WTC11 (cell line): Measurements from ENCODE around the gene ELMO1. TPM values are rescaled to one million over a fixed set of nuclear protein-coding genes. Genes with fewer than 3 reads are reported as not detected.

Experiments used
- ATAC-seq: fragments of 200-7000 bp; cut with Tn5 transposase; 2 replicates; pipeline ENCODE4 v1.10.0; 2021; ENCODE audit warnings: mild to moderate bottlenecking, moderate library complexity
- CTCF ChIA-PET: fragments of 300-600 bp; sonication (Branson Sonifier 250); formaldehyde crosslinking; loops from one replicate; lab custom pipeline; 2021; ENCODE audit warnings: antibody characterized with exemption; lab: Charles Lee
- POLR2A ChIA-PET: fragments of 350-600 bp; sonication (Branson Sonifier 250); formaldehyde crosslinking; loops from one replicate; lab custom pipeline; 2021; ENCODE audit warnings: antibody characterized with exemption; lab: Charles Lee
- DNase-seq: peaks from one replicate; pipeline ENCODE4 v3.0.0; 2021; ENCODE audit warnings: low spot score
- H3K27ac Mint-ChIP-seq: 2 replicates; pipeline ENCODE4 v1.8.0; 2021; ENCODE audit warnings: mixed read lengths
- H3K27me3 Mint-ChIP-seq: 2 replicates; pipeline ENCODE4 v1.8.0; 2021; ENCODE audit warnings: low read depth, mild to moderate bottlenecking, moderate library complexity, mixed read lengths
- H3K36me3 Mint-ChIP-seq: 2 replicates; pipeline ENCODE4 v1.8.0; 2021; ENCODE audit warnings: mixed read lengths
- H3K4me1 Mint-ChIP-seq: 2 replicates; pipeline ENCODE4 v1.8.0; 2022; ENCODE audit warnings: mixed read lengths
- H3K4me3 Mint-ChIP-seq: 2 replicates; pipeline ENCODE4 v1.8.0; 2021; ENCODE audit warnings: mild to moderate bottlenecking, moderate library complexity, mixed read lengths
- H3K9me3 Mint-ChIP-seq: 2 replicates; pipeline ENCODE4 v1.8.0; 2021; ENCODE audit warnings: mixed read lengths
- AFF4 ChIP-seq: sonication (generic); formaldehyde crosslinking; IDR thresholded peaks from 2 replicates; pipeline ENCODE4 v1.8.1; 2023; ENCODE audit warnings: mild to moderate bottlenecking, missing genetic modification reagents, borderline replicate concordance
- ARID4B ChIP-seq: sonication (generic); formaldehyde crosslinking; IDR thresholded peaks from 2 replicates; pipeline ENCODE4 v1.8.0; 2023; ENCODE audit warnings: missing genetic modification reagents, mild to moderate bottlenecking, borderline replicate concordance
- CDX4 ChIP-seq: fragments of 250-450 bp; sonication (Bioruptor Pico); IDR thresholded peaks from 2 replicates; pipeline ENCODE4 v1.9.0; 2021; ENCODE audit warnings: moderate library complexity, mild to moderate bottlenecking, inconsistent platforms, borderline replicate concordance
- EMX1 ChIP-seq: fragments of 250-450 bp; sonication (Bioruptor Pico); IDR thresholded peaks from 2 replicates; pipeline ENCODE4 v1.8.0; 2021; ENCODE audit warnings: mild to moderate bottlenecking
- FOXK1 ChIP-seq: sonication (generic); formaldehyde crosslinking; IDR thresholded peaks from 2 replicates; pipeline ENCODE4 v1.8.0; 2022; ENCODE audit warnings: mild to moderate bottlenecking, moderate library complexity, missing genetic modification reagents
- GABPB1 ChIP-seq: sonication (generic); formaldehyde crosslinking; IDR thresholded peaks from 2 replicates; pipeline ENCODE4 v1.8.1; 2023; ENCODE audit warnings: mild to moderate bottlenecking, missing genetic modification reagents
- GTF2I ChIP-seq: fragments of 250-450 bp; sonication (Bioruptor Pico); conservative IDR thresholded peaks from 2 replicates; pipeline ENCODE4 v1.4.0; 2021; ENCODE audit warnings: mild to moderate bottlenecking
- HMGXB4 ChIP-seq: sonication (generic); formaldehyde crosslinking; IDR thresholded peaks from 2 replicates; pipeline ENCODE4 v1.8.1; 2023; ENCODE audit warnings: mild to moderate bottlenecking, moderate library complexity, missing genetic modification reagents
- NFATC4 ChIP-seq: fragments of 250-450 bp; sonication (Bioruptor Pico); IDR thresholded peaks from 2 replicates; pipeline ENCODE4 v1.9.0; 2021; ENCODE audit warnings: mild to moderate bottlenecking
- NFE2L1 ChIP-seq: sonication (generic); formaldehyde crosslinking; IDR thresholded peaks from 2 replicates; pipeline ENCODE4 v1.8.1; 2023; ENCODE audit warnings: missing genetic modification reagents
- NR3C1 ChIP-seq: sonication (generic); formaldehyde crosslinking; conservative IDR thresholded peaks from 2 replicates; pipeline ENCODE4 v1.8.1; 2023; ENCODE audit warnings: low read depth, mild to moderate bottlenecking, missing genetic modification reagents
- RELA ChIP-seq: sonication (generic); formaldehyde crosslinking; IDR thresholded peaks from 2 replicates; pipeline ENCODE4 v1.8.1; 2022; ENCODE audit warnings: missing genetic modification reagents, mild to moderate bottlenecking, borderline replicate concordance
- SOX15 ChIP-seq: fragments of 250-450 bp; sonication (Bioruptor Pico); IDR thresholded peaks from 2 replicates; pipeline ENCODE4 v1.9.0; 2021; ENCODE audit warnings: mild to moderate bottlenecking
- SP1 ChIP-seq: sonication (generic); formaldehyde crosslinking; conservative IDR thresholded peaks from 2 replicates; pipeline ENCODE4 v1.8.1; 2022; ENCODE audit warnings: missing genetic modification reagents
- ZMAT4 ChIP-seq: fragments of 250-450 bp; sonication (Bioruptor Pico); IDR thresholded peaks from 2 replicates; pipeline ENCODE4 v1.9.0; 2021; ENCODE audit warnings: mild to moderate bottlenecking
- ZNF232 ChIP-seq: sonication (generic); formaldehyde crosslinking; IDR thresholded peaks from 2 replicates; pipeline ENCODE4 v1.8.0; 2022; ENCODE audit warnings: mild to moderate bottlenecking, missing genetic modification reagents
- ZNF416 ChIP-seq: fragments of 250-450 bp; sonication (Bioruptor Pico); IDR thresholded peaks from 2 replicates; pipeline ENCODE4 v1.9.0; 2021; ENCODE audit warnings: mild to moderate bottlenecking, inconsistent platforms
- ZNF532 ChIP-seq: fragments of 250-450 bp; sonication (Bioruptor Pico); IDR thresholded peaks from 2 replicates; pipeline ENCODE4 v1.9.0; 2021; ENCODE audit warnings: mild to moderate bottlenecking, borderline replicate concordance
- total RNA-seq: library from RNA; stranded (reverse); gene quantifications from 3 replicates; pipeline ENCODE4 v1.2.3, GENCODE V29; 2021

ELMO1 gene
- total RNA-seq, 1 experiment from 2014 or later, result 19.4 TPM

- no peak for TF ChIP-seq AFF4
- no peak for TF ChIP-seq ZNF532 (CRISPR knock-in tag)
- TF ChIP-seq RELA (CRISPR knock-in tag), result no peak
- no peak for TF ChIP-seq NFATC4
- TF ChIP-seq ZNF232 (CRISPR knock-in tag), result no peak
- no peak for TF ChIP-seq NR3C1 (CRISPR knock-in tag)
- no peak for TF ChIP-seq SOX15 (CRISPR knock-in tag)
- no peak for TF ChIP-seq ZMAT4 (CRISPR knock-in tag)
- TF ChIP-seq GABPB1, result no peak
- TF ChIP-seq, all 79 proteins: peak for 0
These were observed 48.7 kb downstream of the ELMO1 start (continued) for GRCh38 chr7:37399876-37400421.

- H3K4me3 Mint-ChIP-seq, result no peak overlapping the region
- H3K9me3 Mint-ChIP-seq, result peaks cover 19% of the 10 kb centered on the region
- ATAC-seq (no peak), DNase-seq (no peak)
- no peak overlapping the region; the same call in 1 of the 2 replicates for H3K27ac Mint-ChIP-seq
- H3K36me3 Mint-ChIP-seq, result peaks cover 13% of the 10 kb centered on the region
- H3K4me1 Mint-ChIP-seq, result peaks cover 43% of the 10 kb centered on the region
- no peaks in the 10 kb centered on the region for H3K27me3 Mint-ChIP-seq
- ChIA-PET POLR2A (no interaction called here), CTCF (no interaction called here)
- TF ChIP-seq ZNF232 (CRISPR knock-in tag), result no peak
- no peak for TF ChIP-seq NFE2L1
- no peak for TF ChIP-seq SP1 (CRISPR knock-in tag)
These were observed 50.3 kb downstream of the ELMO1 start for GRCh38 chr7:37398403-37398802.

- DNase-seq (no peak), ATAC-seq (no peak)
- Mint-ChIP-seq H3K36me3 (no peaks in the 10 kb centered on the region), H3K27me3 (no peaks in the 10 kb centered on the region), H3K4me1 (peaks cover 60% of the 10 kb centered on the region), H3K27ac (no peak overlapping the region), H3K9me3 (no peaks in the 10 kb centered on the region), H3K4me3 (no peak overlapping the region)
- ChIA-PET CTCF (no interaction called here), POLR2A (no interaction called here)
- no peak for TF ChIP-seq GTF2I (CRISPR knock-in tag)
- no peak for TF ChIP-seq EMX1 (CRISPR knock-in tag)
- no peak for TF ChIP-seq CDX4 (CRISPR knock-in tag)
- TF ChIP-seq FOXK1 (CRISPR knock-in tag), result no peak
- TF ChIP-seq ZNF416, result no peak
- no peak for TF ChIP-seq ARID4B
- TF ChIP-seq HMGXB4 (CRISPR knock-in tag), result no peak
- TF ChIP-seq RELA (CRISPR knock-in tag), result no peak
These were observed 52.9 kb downstream of the ELMO1 start for GRCh38 chr7:37395618-37396259.
